GM21529 (cell line): ENCODE data around the gene SEC31B.

Experiments used
- ATAC-seq: cut with Tn5 transposase; IDR thresholded peaks from one replicate; pipeline ENCODE4 v1.9.1; 2021; ENCODE audit not compliant: unreplicated experiment

The SEC31B gene

GRCh38 chr10:100519311-100520051 lies at the start of gene SEC31B:
Gene SEC31B, minus strand, starts transcription at chr10:100519861. Its CDS starts 2,909 bp downstream, at chr10:100516952.
- no peak for ATAC-seq

GRCh38 chr10:100568912-100569311 lies 49.3 kb upstream of the SEC31B start:
- no peak for ATAC-seq

GRCh38 chr10:100567826-100568225 lies 48.2 kb upstream of the SEC31B start:
- ATAC-seq = no peak

- no peak for ATAC-seq
Measured at GRCh38 chr10:100567249-100567648, 47.6 kb upstream of the SEC31B start.

- no peak for ATAC-seq
Measured at GRCh38 chr10:100566561-100566960, 46.9 kb upstream of the SEC31B start.

- ATAC-seq = no peak
Measured at GRCh38 chr10:100565206-100565985, 45.7 kb upstream of the SEC31B start.

- peak; percentile 71 for ATAC-seq
Measured at GRCh38 chr10:100562008-100562672, 42.5 kb upstream of the SEC31B start.

- ATAC-seq = no peak
Measured at GRCh38 chr10:100561005-100561404, 41.3 kb upstream of the SEC31B start.

- no peak for ATAC-seq
Measured at GRCh38 chr10:100560248-100560647, 40.6 kb upstream of the SEC31B start.

- no peak for ATAC-seq
Measured at GRCh38 chr10:100554902-100555301, 35.2 kb upstream of the SEC31B start.

- no peak for ATAC-seq
Measured at GRCh38 chr10:100553929-100554328, 34.3 kb upstream of the SEC31B start.

- no peak for ATAC-seq
Measured at GRCh38 chr10:100551738-100552137, 32.1 kb upstream of the SEC31B start.

- ATAC-seq = no peak
Measured at GRCh38 chr10:100551196-100551595, 31.5 kb upstream of the SEC31B start.

GRCh38 chr10:100544950-100545349 lies 25.3 kb upstream of the SEC31B start:
- no peak for ATAC-seq

- no peak for ATAC-seq
Measured at GRCh38 chr10:100537475-100537874, 17.8 kb upstream of the SEC31B start.

GRCh38 chr10:100535715-100536353 lies 16.2 kb upstream of the SEC31B start, which contains the start of gene HIF1AN:
Gene HIF1AN, plus strand, starts transcription at chr10:100535943. Its CDS starts 16 bp downstream, at chr10:100535959.
- peak; percentile 89 for ATAC-seq

- no peak for ATAC-seq
Measured at GRCh38 chr10:100535338-100535714, 15.7 kb upstream of the SEC31B start.

GRCh38 chr10:100534726-100535125 lies 15.1 kb upstream of the SEC31B start:
- ATAC-seq = no peak

- no peak for ATAC-seq
Measured at GRCh38 chr10:100531761-100532160, 12.1 kb upstream of the SEC31B start.

- ATAC-seq = peak; percentile 61
Measured at GRCh38 chr10:100529475-100530298, 10.0 kb upstream of the SEC31B start, which contains the start of gene NDUFB8. Gene NDUFB8, minus strand, starts transcription at chr10:100529871. Its CDS starts 20 bp downstream, at chr10:100529851.
